Stimulated activated CD4-positive, alpha-beta T cell treated with anti-CD3 and anti-CD28 coated beads, Interleukin-4, amount 100 ng/mL, for 48 hours (primary cell): Measurements from ENCODE around the gene COPA.

ENCODE experiments used
- DNase-seq, 2 donors: peaks; one replicate each; pipeline ENCODE4 v3.0.0-alpha.2; 2020; ENCODE audit warnings: low read depth in 2 of 2

The COPA gene

GRCh38 chr1:160267284-160267991 is 75.6 kb downstream of the COPA start:
- DNase-seq = no peak

- DNase-seq = no peak
These were observed 78.2 kb downstream of the COPA start for GRCh38 chr1:160264795-160265307.

GRCh38 chr1:160261893-160262794 is 80.9 kb downstream of the COPA start, which contains the start of gene DCAF8:
TSS of gene DCAF8 (minus strand) at chr1:160262549. CDS start at chr1:160244008, 18,541 bp downstream.
- peak; percentile 98 for DNase-seq

- DNase-seq = peak; percentile 33 to 56
These were observed 81.5 kb downstream of the COPA start for GRCh38 chr1:160261556-160261892.

GRCh38 chr1:160260406-160261382 is 82.4 kb downstream of the COPA start:
- no peak for DNase-seq

GRCh38 chr1:160258177-160258798 is 84.8 kb downstream of the COPA start:
- DNase-seq = no peak

- DNase-seq = no peak
These were observed 85.5 kb downstream of the COPA start for GRCh38 chr1:160257411-160258015.

GRCh38 chr1:160256396-160257046 is 86.5 kb downstream of the COPA start:
- DNase-seq = no peak

- DNase-seq = no peak
These were observed 87.2 kb downstream of the COPA start for GRCh38 chr1:160255781-160256300.

- DNase-seq = peak; percentile 27 to 38
These were observed 91.1 kb downstream of the COPA start for GRCh38 chr1:160251687-160252526.

GRCh38 chr1:160251011-160251410 is 92.0 kb downstream of the COPA start:
- no peak for DNase-seq

- no peak for DNase-seq
These were observed 96.0 kb downstream of the COPA start for GRCh38 chr1:160247053-160247452.

GRCh38 chr1:160245434-160245833 is 97.6 kb downstream of the COPA start:
- no peak for DNase-seq

- DNase-seq = no peak
These were observed 98.8 kb downstream of the COPA start for GRCh38 chr1:160244209-160244608.

GRCh38 chr1:160243767-160244166 is 99.3 kb downstream of the COPA start:
- DNase-seq = no peak

GRCh38 chr1:160239582-160240299 is 103.3 kb downstream of the COPA start:
- no peak for DNase-seq
